DMS79 (cell line): ENCODE results near the gene PARP8.

Experiments used
- DNase-seq: peaks from one replicate; lab custom pipeline; 2025; lab: John Stamatoyannopoulos, UW

The PARP8 gene

GRCh38 chr5:50726475-50727148 lies 60.2 kb downstream of the PARP8 start:
- no peak for DNase-seq

- no peak for DNase-seq
These were observed 60.7 kb downstream of the PARP8 start for GRCh38 chr5:50727149-50727496.

GRCh38 chr5:50727845-50728244 lies 61.4 kb downstream of the PARP8 start:
- no peak for DNase-seq

GRCh38 chr5:50730336-50730735 lies 63.9 kb downstream of the PARP8 start:
- no peak for DNase-seq

GRCh38 chr5:50730841-50731240 lies 64.4 kb downstream of the PARP8 start:
- DNase-seq, result no peak

GRCh38 chr5:50733741-50734140 lies 67.3 kb downstream of the PARP8 start:
- no peak for DNase-seq

- no peak for DNase-seq
These were observed 72.4 kb downstream of the PARP8 start for GRCh38 chr5:50738864-50739263.

GRCh38 chr5:50740832-50741231 lies 74.4 kb downstream of the PARP8 start:
- DNase-seq, result no peak

- no peak for DNase-seq
These were observed 78.3 kb downstream of the PARP8 start for GRCh38 chr5:50744776-50745175.

GRCh38 chr5:50745221-50745910 lies 78.9 kb downstream of the PARP8 start:
- no peak for DNase-seq

- no peak for DNase-seq
These were observed 82.7 kb downstream of the PARP8 start for GRCh38 chr5:50749181-50749580.

GRCh38 chr5:50749873-50750272 lies 83.4 kb downstream of the PARP8 start:
- no peak for DNase-seq

- DNase-seq, result peak; percentile 10
These were observed 84.7 kb downstream of the PARP8 start for GRCh38 chr5:50751064-50751657.

GRCh38 chr5:50752800-50753199 lies 86.4 kb downstream of the PARP8 start:
- no peak for DNase-seq

- no peak for DNase-seq
These were observed 93.3 kb downstream of the PARP8 start for GRCh38 chr5:50759526-50760270.

GRCh38 chr5:50763351-50763750 lies 96.9 kb downstream of the PARP8 start:
- DNase-seq, result no peak

- no peak for DNase-seq
These were observed 97.4 kb downstream of the PARP8 start for GRCh38 chr5:50763846-50764245.

GRCh38 chr5:50766042-50766441 lies 99.6 kb downstream of the PARP8 start:
- no peak for DNase-seq

GRCh38 chr5:50766462-50766861 lies 100.0 kb downstream of the PARP8 start:
- DNase-seq, result no peak

GRCh38 chr5:50766967-50767366 lies 100.5 kb downstream of the PARP8 start:
- DNase-seq, result no peak

- DNase-seq, result no peak
These were observed 101.2 kb downstream of the PARP8 start for GRCh38 chr5:50767588-50767987.

- no peak for DNase-seq
These were observed 102.2 kb downstream of the PARP8 start for GRCh38 chr5:50768634-50769033.

- DNase-seq, result no peak
These were observed 104.0 kb downstream of the PARP8 start for GRCh38 chr5:50770441-50770840.
